Activated gamma-delta T cell (primary cell): ENCODE data around the gene FER.

Source experiments
- DNase-seq: peaks from one replicate; lab custom pipeline; 2025; lab: John Stamatoyannopoulos, UW

Gene FER

GRCh38 chr5:109246395-109246794, 498.7 kb downstream of the FER start:
- no peak for DNase-seq
